ENCODE data around the gene MRPL17. TPM values are rescaled to one million over a fixed set of nuclear protein-coding genes. Genes with fewer than 3 reads are reported as not detected.
A peak's percentile ranks its signal among the peaks of the same experiment; 100 is the strongest.

The MRPL17 gene
- polyA plus RNA-seq, 1 donor (not counting 4 experiments of a cell fraction or from before 2014, with no cell fraction given), result 96.3 TPM

- DNase-seq (ENCODE audit: low read depth, low spot score) (no peak), FAIRE-seq (no peak)
- Histone ChIP-seq H3K36me3 (ENCODE audit: control insufficient read depth in 2 of 2, extremely low read depth in 1 of 2, insufficient read depth in 2 of 2, low read length in 2 of 2) (no peaks in the 10 kb centered on the region), H3K4me2 (ENCODE audit: control insufficient read depth, extremely low read depth, insufficient read depth, low read depth, low read length) (no peak overlapping the region), H3K79me2 (ENCODE audit: control insufficient read depth, insufficient read depth, low read length) (no peaks in the 10 kb centered on the region), H3K9me1 (ENCODE audit: control insufficient read depth, extremely low read depth, insufficient read depth, low read length) (no peaks in the 10 kb centered on the region), H3K9me3 (ENCODE audit: control insufficient read depth, low read depth, low read length) (no peaks in the 10 kb centered on the region), H4K20me1 (ENCODE audit: control insufficient read depth, extremely low read depth, insufficient read depth, low read length) (no peaks in the 10 kb centered on the region), H2AFZ (ENCODE audit: control insufficient read depth, low read length) (no peak overlapping the region), H3K4me3 (ENCODE audit: control insufficient read depth in 2 of 3, extremely low read depth in 1 of 3, insufficient read depth in 2 of 3, low read depth in 1 of 3, low read length in 3 of 3) (no peak overlapping the region), H3K4me1 (ENCODE audit: control insufficient read depth, extremely low read depth, insufficient read depth, low read length) (no peaks in the 10 kb centered on the region), H3K27me3 (ENCODE audit: control insufficient read depth, extremely low read depth, insufficient read depth, low read length) (peaks cover 45% of the 10 kb centered on the region), H3K9ac (ENCODE audit: control insufficient read depth, extremely low read depth, insufficient read depth, low read length) (no peak overlapping the region), H3K27ac (ENCODE audit: control insufficient read depth, insufficient read depth, low read length) (no peak overlapping the region)
- TF ChIP-seq EZH2 (IDR thresholded peaks at IDR 0.05; ENCODE audit: low read length), result no peak
- TF ChIP-seq CTCF (optimal IDR thresholded peaks at IDR 0.05 in 1 of 3, IDR thresholded peaks at IDR 0.05 in 1 of 3, conservative IDR thresholded peaks at IDR 0.05 in 1 of 3; ENCODE audit: extremely low read depth in 1 of 3, insufficient read depth in 2 of 3, low read length in 3 of 3), result no peak
- dilution Hi-C loops (cut with MboI; ENCODE audit: extremely low pct_ligation_motif_present, low sequenced_read_pairs), result no loop called here
Measured at GRCh38 chr11:6631361-6631890, 51.7 kb downstream of the MRPL17 start.

GRCh38 chr11:6630632-6631291 is 52.4 kb downstream of the MRPL17 start:
- no peak for DNase-seq (ENCODE audit: low read depth, low spot score)
- dilution Hi-C loops (cut with MboI; ENCODE audit: extremely low pct_ligation_motif_present, low sequenced_read_pairs), result no loop called here
- no peak for FAIRE-seq
- Histone ChIP-seq H3K4me3 (ENCODE audit: control insufficient read depth in 2 of 3, extremely low read depth in 1 of 3, insufficient read depth in 2 of 3, low read depth in 1 of 3, low read length in 3 of 3) (no peak overlapping the region), H3K4me2 (ENCODE audit: control insufficient read depth, extremely low read depth, insufficient read depth, low read depth, low read length) (no peak overlapping the region), H3K27ac (ENCODE audit: control insufficient read depth, insufficient read depth, low read length) (no peak overlapping the region), H3K36me3 (ENCODE audit: control insufficient read depth in 2 of 2, extremely low read depth in 1 of 2, insufficient read depth in 2 of 2, low read length in 2 of 2) (no peaks in the 10 kb centered on the region), H3K9ac (ENCODE audit: control insufficient read depth, extremely low read depth, insufficient read depth, low read length) (no peak overlapping the region), H3K27me3 (ENCODE audit: control insufficient read depth, extremely low read depth, insufficient read depth, low read length) (peaks cover 45% of the 10 kb centered on the region), H3K79me2 (ENCODE audit: control insufficient read depth, insufficient read depth, low read length) (no peaks in the 10 kb centered on the region), H3K4me1 (ENCODE audit: control insufficient read depth, extremely low read depth, insufficient read depth, low read length) (no peaks in the 10 kb centered on the region), H3K9me3 (ENCODE audit: control insufficient read depth, low read depth, low read length) (no peaks in the 10 kb centered on the region), H3K9me1 (ENCODE audit: control insufficient read depth, extremely low read depth, insufficient read depth, low read length) (no peaks in the 10 kb centered on the region), H2AFZ (ENCODE audit: control insufficient read depth, low read length) (no peak overlapping the region), H4K20me1 (ENCODE audit: control insufficient read depth, extremely low read depth, insufficient read depth, low read length) (no peaks in the 10 kb centered on the region)
- TF ChIP-seq EZH2 (IDR thresholded peaks at IDR 0.05; ENCODE audit: low read length) (peak; percentile 22), CTCF (optimal IDR thresholded peaks at IDR 0.05 in 1 of 3, IDR thresholded peaks at IDR 0.05 in 1 of 3, conservative IDR thresholded peaks at IDR 0.05 in 1 of 3; ENCODE audit: extremely low read depth in 1 of 3, insufficient read depth in 2 of 3, low read length in 3 of 3) (no peak)

Other genes starting within 250 kb of the MRPL17 start
- 0.35 to 1.5 TPM (median 0.76 TPM) in 3 replicates for gene HPX, start 242.4 kb downstream of the MRPL17 start, polyA plus RNA-seq
- gene TRIM3, start 209.4 kb downstream of the MRPL17 start, polyA plus RNA-seq, result 9.7 to 12.6 TPM (median 10.3 TPM) in 3 replicates
- gene ARFIP2, start 202.0 kb downstream of the MRPL17 start, polyA plus RNA-seq, result 65.2 to 89.3 TPM (median 66.3 TPM) in 3 replicates
- 32.9 to 39.7 TPM (median 34.1 TPM) in 3 replicates for gene TIMM10B, start 201.8 kb downstream of the MRPL17 start, polyA plus RNA-seq
- 2.1 to 3.5 TPM (median 2.9 TPM) in 3 replicates for gene DNHD1, start 186.1 kb downstream of the MRPL17 start, polyA plus RNA-seq
- 12.1 to 15.9 TPM (median 15.0 TPM) in 3 replicates for gene RRP8, start 79.7 kb downstream of the MRPL17 start, polyA plus RNA-seq
- gene ILK, start 79.6 kb downstream of the MRPL17 start, polyA plus RNA-seq, result 103 to 164 TPM (median 117 TPM) in 3 replicates
- 120 to 181 TPM (median 165 TPM) in 3 replicates for gene TAF10, start 71.1 kb downstream of the MRPL17 start, polyA plus RNA-seq
- 34.8 to 61.3 TPM (median 55.3 TPM) in 3 replicates for gene TPP1, start 63.9 kb downstream of the MRPL17 start, polyA plus RNA-seq
- gene DCHS1, start 27.5 kb downstream of the MRPL17 start, polyA plus RNA-seq, result 0.03 to 0.05 TPM (median 0.03 TPM) in 3 replicates
- 0.04 to 0.11 TPM (median 0.08 TPM) in 3 replicates for gene OR2AG2, start 88.6 kb upstream of the MRPL17 start, polyA plus RNA-seq
- gene OR2AG1, start 99.7 kb upstream of the MRPL17 start, polyA plus RNA-seq, result not detected in 3 replicates
- 0.05 to 0.09 TPM in 2 of 3 replicates, not detected in the other for gene OR6A2, start 116.3 kb upstream of the MRPL17 start, polyA plus RNA-seq
- not detected in 3 replicates for gene OR10A5, start 162.3 kb upstream of the MRPL17 start, polyA plus RNA-seq
- not detected in 3 replicates for gene OR10A2, start 179.7 kb upstream of the MRPL17 start, polyA plus RNA-seq
- gene OR10A4, start 193.3 kb upstream of the MRPL17 start, polyA plus RNA-seq, result not detected in 3 replicates
- gene OR2D2, start 209.2 kb upstream of the MRPL17 start, polyA plus RNA-seq, result 0.10 to 0.14 TPM in 2 of 3 replicates, not detected in the other
- gene OR2D3, start 237.7 kb upstream of the MRPL17 start, polyA plus RNA-seq, result not detected in 3 replicates
- gene ZNF215, start 243.1 kb upstream of the MRPL17 start, polyA plus RNA-seq, result 3.3 to 6.1 TPM (median 5.3 TPM) in 3 replicates

All from keratinocyte (primary cell).